Aorta (tissue), 5 donors: ENCODE results near the gene PTPRN2. TPM values are rescaled to one million over a fixed set of nuclear protein-coding genes. Genes with fewer than 3 reads are reported as not detected.

ENCODE experiments used
- ATAC-seq: fragments of 200-7000 bp; cut with Tn5 transposase; one replicate; pipeline ENCODE4 v1.9.1; 2022; ENCODE audit warnings: moderate library complexity; ENCODE audit not compliant: low FRiP score
- DNase-seq, 2 donors: peaks; one replicate each; pipeline ENCODE4 v3.0.0-alpha.2; 2020
- H3K27ac ChIP-seq, 2 donors: one replicate each; pipeline ENCODE4 v1.5.1; 2013; ENCODE audit warnings: low read length in 2 of 2, mild to moderate bottlenecking in 2 of 2, moderate library complexity in 2 of 2, control low read depth in 1 of 2, inconsistent platforms in 1 of 2, low read depth in 1 of 2
- H3K27me3 ChIP-seq, 2 donors: one replicate each; pipeline ENCODE4 v1.6.1; 2013; ENCODE audit warnings: control low read depth in 1 of 2, low read length in 1 of 2, mild to moderate bottlenecking in 1 of 2, moderate library complexity in 1 of 2; ENCODE audit not compliant: insufficient read depth in 2 of 2, control insufficient read depth in 1 of 2
- H3K36me3 ChIP-seq, 2 donors: one replicate each; pipeline ENCODE4 v1.6.1; 2013; ENCODE audit warnings: control low read depth in 1 of 2, low read length in 1 of 2, mild to moderate bottlenecking in 1 of 2; ENCODE audit not compliant: insufficient read depth in 2 of 2, control insufficient read depth in 1 of 2
- H3K4me1 ChIP-seq, 2 donors: one replicate each; pipeline ENCODE4 v1.6.1; 2013; ENCODE audit warnings: low read length in 2 of 2, control low read depth in 1 of 2, mild to moderate bottlenecking in 1 of 2, moderate library complexity in 1 of 2; ENCODE audit not compliant: insufficient read depth in 2 of 2, control insufficient read depth in 1 of 2
- H3K4me3 ChIP-seq, 2 donors: one replicate each; pipeline ENCODE4 v1.5.1; 2013; ENCODE audit warnings: low read length in 2 of 2, control low read depth in 1 of 2, mild to moderate bottlenecking in 1 of 2
- H3K9me3 ChIP-seq: one replicate; pipeline ENCODE4 v1.6.1; 2013; ENCODE audit warnings: mild to moderate bottlenecking, low read length; ENCODE audit not compliant: control insufficient read depth
- WGBS, 2 donors: extraction: QIAGEN DNeasy Blood & Tissue Kit; methylation state at CpG; one replicate each; pipeline ENCODE4 v1.1.7; 2013; 5-methylcytosine and 5-hydroxymethylcytosine counted together
- intact Hi-C, 2 donors: fragments of 100-400 bp; cut with DNase I; formaldehyde crosslinking; loops; one replicate each; pipeline versions ENCODE4 v1.14.2 to v1.15.0; 2022
- polyA plus RNA-seq, 2 donors: library from polyadenylated mRNA; stranded (reverse); fragments of 200-250 nt; gene quantifications; one replicate each; pipeline ENCODE4 v1.2.3, GENCODE V29; 2013
- total RNA-seq, 2 donors: library from RNA; stranded (reverse); fragmentation: NEBNext Ultra II Directional; extraction: Animal tissue kit (Norgen Biotek cat#: 25700); gene quantifications; one replicate each; pipeline ENCODE4 v1.2.1, GENCODE V29; 2021
- donor health status: healthy with polysubstance abuse.
- donor health status: Bipolar disorder and iron deficiency.
- donor health status: DM: no; HTN: no; CAD: no.
- donor health status: DM: no; HTN: no; CAD: no.
- donor health status: DM: yes; HTN: yes; CAD: no.

PTPRN2 gene
- total and polyA plus RNA-seq, 4 donors, result 0.67 to 3.3 (median 1.4) TPM

- no peak overlapping the region for H3K27ac ChIP-seq
- no peak overlapping the region for H3K4me3 ChIP-seq
- no peaks in the 10 kb centered on the region for H3K27me3 ChIP-seq
- ATAC-seq (no peak), DNase-seq (no peak)
- no peaks in the 10 kb centered on the region for H3K4me1 ChIP-seq
- H3K9me3 ChIP-seq, result no peaks in the 10 kb centered on the region
- WGBS, 2 donors, result 35 to 38% methylated on average over 28 of the region's 28 CpGs
- intact Hi-C loops, result no loop called here
- H3K36me3 ChIP-seq, result no peaks in the 10 kb centered on the region
Measured at GRCh38 chr7:157682064-157682945, 905.3 kb downstream of the PTPRN2 start.

- intact Hi-C loops, result no loop called here
- no peak for DNase-seq
- no peak overlapping the region for H3K4me3 ChIP-seq
- H3K9me3 ChIP-seq, result no peaks in the 10 kb centered on the region
- H3K27me3 ChIP-seq, result peaks cover 2% of the 10 kb centered on the region in 2 donors
- 26 to 30% methylated on average over 9 of the region's 9 CpGs for WGBS, 2 donors
- no peak overlapping the region for H3K27ac ChIP-seq
- ATAC-seq, result no peak
- H3K4me1 ChIP-seq, result no peaks in the 10 kb centered on the region
- H3K36me3 ChIP-seq, result no peaks in the 10 kb centered on the region
Measured at GRCh38 chr7:157679607-157680006, 908.0 kb downstream of the PTPRN2 start.

- no peaks in the 10 kb centered on the region for H3K4me1 ChIP-seq
- H3K27me3 ChIP-seq, result peaks cover 2% of the 10 kb centered on the region in 2 donors
- WGBS, 2 donors, result 3 to 12% methylated on average over 9 of the region's 9 CpGs
- intact Hi-C loops, result no loop called here
- H3K4me3 ChIP-seq, result no peak overlapping the region
- DNase-seq, result no peak
- H3K9me3 ChIP-seq, result no peaks in the 10 kb centered on the region
- H3K36me3 ChIP-seq, result no peaks in the 10 kb centered on the region
- H3K27ac ChIP-seq, result no peak overlapping the region
- ATAC-seq, result no peak
Measured at GRCh38 chr7:157678501-157678900, 909.1 kb downstream of the PTPRN2 start.

- ATAC-seq (no peak), DNase-seq (no peak)
- Histone ChIP-seq H3K9me3 (no peaks in the 10 kb centered on the region), H3K27ac (no peak overlapping the region), H3K36me3 (no peaks in the 10 kb centered on the region), H3K27me3 (peaks cover 2% of the 10 kb centered on the region in 2 donors), H3K4me3 (no peak overlapping the region), H3K4me1 (no peaks in the 10 kb centered on the region)
- intact Hi-C loops, result no loop called here
- 72 to 74% methylated on average over 19 of the region's 19 CpGs for WGBS, 2 donors
Measured at GRCh38 chr7:157676456-157677255, 911.0 kb downstream of the PTPRN2 start.

- no peaks in the 10 kb centered on the region for H3K36me3 ChIP-seq
- ATAC-seq, result no peak
- H3K27ac ChIP-seq, result no peak overlapping the region
- whole genome bisulfite sequencing, 2 donors, result 79 to 82% methylated on average over 11 of the region's 11 CpGs
- DNase-seq, result no peak
- no peak overlapping the region for H3K4me3 ChIP-seq
- H3K27me3 ChIP-seq, result peaks cover 2% of the 10 kb centered on the region in 2 donors
- H3K9me3 ChIP-seq, result no peaks in the 10 kb centered on the region
- intact Hi-C loops, result no loop called here
- no peaks in the 10 kb centered on the region for H3K4me1 ChIP-seq
Measured at GRCh38 chr7:157676001-157676400, 911.6 kb downstream of the PTPRN2 start.

GRCh38 chr7:157675427-157675927, 912.1 kb downstream of the PTPRN2 start:
- ATAC-seq, result no peak
- Histone ChIP-seq H3K4me1 (no peaks in the 10 kb centered on the region), H3K27me3 (peaks cover 2% of the 10 kb centered on the region in 2 donors), H3K36me3 (no peaks in the 10 kb centered on the region), H3K27ac (no peak overlapping the region), H3K4me3 (no peak overlapping the region), H3K9me3 (no peaks in the 10 kb centered on the region)
- 82 to 87% methylated on average over 21 of the region's 21 CpGs for WGBS, 2 donors
- peak in 1 of 2 donors; percentile 71 for DNase-seq
- intact Hi-C loops, result no loop called here

- DNase-seq, result no peak
- no peak for ATAC-seq
- Histone ChIP-seq H3K4me3 (no peak overlapping the region), H3K36me3 (no peaks in the 10 kb centered on the region), H3K27ac (no peak overlapping the region), H3K9me3 (no peaks in the 10 kb centered on the region), H3K4me1 (no peaks in the 10 kb centered on the region), H3K27me3 (peaks cover 2% of the 10 kb centered on the region in 2 donors)
- WGBS, 2 donors, result 85 to 88% methylated on average over 27 to 30 of the region's 30 CpGs
- intact Hi-C loops, result no loop called here
Measured at GRCh38 chr7:157674715-157675426, 912.8 kb downstream of the PTPRN2 start.

GRCh38 chr7:157674027-157674714, 913.5 kb downstream of the PTPRN2 start:
- H3K9me3 ChIP-seq, result no peaks in the 10 kb centered on the region
- no peaks in the 10 kb centered on the region for H3K36me3 ChIP-seq
- H3K4me1 ChIP-seq, result no peaks in the 10 kb centered on the region
- H3K27me3 ChIP-seq, result peaks cover 2% of the 10 kb centered on the region in 2 donors
- WGBS, 2 donors, result 74 to 76% methylated on average over 28 of the region's 28 CpGs
- intact Hi-C loops, result no loop called here
- no peak overlapping the region for H3K4me3 ChIP-seq
- ATAC-seq, result no peak
- no peak for DNase-seq
- no peak overlapping the region for H3K27ac ChIP-seq
